ENCODE data around the gene MAPRE3.

- no peak for TF ChIP-seq CTCF (IDR thresholded peaks at IDR 0.05)
- TF ChIP-seq POLR2AphosphoS5 (IDR thresholded peaks at IDR 0.05): no peak
These were observed 13.3 kb downstream of the MAPRE3 start for GRCh38 chr2:26983746-26984145.

Data from transverse colon (tissue), 4 donors.